ENCODE data around the gene PTP4A1. TPM values are rescaled to one million over a fixed set of nuclear protein-coding genes. Genes with fewer than 3 reads are reported as not detected.

Gene PTP4A1
- total RNA-seq, 4 donors from 2014 or later = 19.0 to 35.3 (median 25.8) TPM

- no peaks in the 10 kb centered on the region for H3K36me3 ChIP-seq
- intact Hi-C loops (cut with DNase I; ENCODE audit: low total_unique reads) = no loop called here
- TF ChIP-seq POLR2A (IDR thresholded peaks at IDR 0.05) = no peak
- no peak for TF ChIP-seq CTCF (IDR thresholded peaks at IDR 0.05)
- H3K27me3 ChIP-seq = no peaks in the 10 kb centered on the region
- H3K27ac ChIP-seq = no peak overlapping the region
- DNase-seq = no peak
- H3K4me3 ChIP-seq = no peak overlapping the region
- H3K4me1 ChIP-seq = no peaks in the 10 kb centered on the region
- no peaks in the 10 kb centered on the region for H3K9me3 ChIP-seq
These were observed 27.0 kb downstream of the PTP4A1 start for GRCh38 chr6:63599243-63599642.

- Histone ChIP-seq H3K27ac (no peak overlapping the region), H3K4me1 (no peaks in the 10 kb centered on the region), H3K9me3 (no peaks in the 10 kb centered on the region), H3K36me3 (no peaks in the 10 kb centered on the region), H3K27me3 (no peaks in the 10 kb centered on the region), H3K4me3 (no peak overlapping the region)
- TF ChIP-seq CTCF (IDR thresholded peaks at IDR 0.05) (no peak), POLR2A (IDR thresholded peaks at IDR 0.05) (no peak)
- intact Hi-C loops (cut with DNase I; ENCODE audit: low total_unique reads) = loop anchor here (5.0 kb wide), 1 partner anchor 162 kb away; no protein-coding TSS in a partner anchor
- DNase-seq = no peak
These were observed 27.9 kb downstream of the PTP4A1 start for GRCh38 chr6:63600136-63600535.

- Histone ChIP-seq H3K4me1 (no peaks in the 10 kb centered on the region), H3K4me3 (no peak overlapping the region), H3K27ac (no peak overlapping the region), H3K9me3 (no peaks in the 10 kb centered on the region), H3K36me3 (no peaks in the 10 kb centered on the region), H3K27me3 (peaks cover 0 to 5% of the 10 kb centered on the region in 2 donors)
- no peak for DNase-seq
- intact Hi-C loops (cut with DNase I; ENCODE audit: low total_unique reads) = no loop called here
- TF ChIP-seq POLR2A (IDR thresholded peaks at IDR 0.05) (no peak), CTCF (IDR thresholded peaks at IDR 0.05) (no peak)
These were observed 37.0 kb downstream of the PTP4A1 start for GRCh38 chr6:63609231-63609630.

- Histone ChIP-seq H3K36me3 (no peaks in the 10 kb centered on the region), H3K4me3 (no peak overlapping the region), H3K27me3 (peaks cover 0 to 5% of the 10 kb centered on the region in 2 donors), H3K4me1 (no peaks in the 10 kb centered on the region), H3K27ac (no peak overlapping the region), H3K9me3 (no peaks in the 10 kb centered on the region)
- no peak for DNase-seq
- TF ChIP-seq POLR2A (IDR thresholded peaks at IDR 0.05) (no peak), CTCF (IDR thresholded peaks at IDR 0.05) (no peak)
- intact Hi-C loops (cut with DNase I; ENCODE audit: low total_unique reads) = no loop called here
These were observed 38.7 kb downstream of the PTP4A1 start for GRCh38 chr6:63610944-63611343.

GRCh38 chr6:63611560-63611959, 39.3 kb downstream of the PTP4A1 start:
- intact Hi-C loops (cut with DNase I; ENCODE audit: low total_unique reads) = no loop called here

GRCh38 chr6:63615590-63615989, 43.3 kb downstream of the PTP4A1 start:
- Histone ChIP-seq H3K4me1 (no peaks in the 10 kb centered on the region), H3K36me3 (no peaks in the 10 kb centered on the region), H3K4me3 (no peak overlapping the region), H3K27me3 (no peaks in the 10 kb centered on the region), H3K9me3 (no peaks in the 10 kb centered on the region), H3K27ac (no peak overlapping the region)
- intact Hi-C loops (cut with DNase I; ENCODE audit: low total_unique reads) = no loop called here
- no peak for DNase-seq
- no peak for TF ChIP-seq POLR2A (IDR thresholded peaks at IDR 0.05)
- no peak for TF ChIP-seq CTCF (IDR thresholded peaks at IDR 0.05)

More at GRCh38 chr6:63611560-63611959, 39.3 kb downstream of the PTP4A1 start:
- no peaks in the 10 kb centered on the region for H3K27me3 ChIP-seq
- H3K9me3 ChIP-seq = no peaks in the 10 kb centered on the region
- H3K36me3 ChIP-seq = no peaks in the 10 kb centered on the region
- no peak for TF ChIP-seq POLR2A (IDR thresholded peaks at IDR 0.05)
- DNase-seq = no peak
- no peak overlapping the region for H3K27ac ChIP-seq
- no peaks in the 10 kb centered on the region for H3K4me1 ChIP-seq
- no peak overlapping the region for H3K4me3 ChIP-seq

Data from uterus (tissue), 4 donors.